HCT116 (cell line): Measurements from ENCODE around the gene IYD.

Experiments used
- CTCF ChIP-seq, 3 experiments: fragments of 200-600 bp in 1 of 3; sonication (generic) in 1 of 3; IDR thresholded peaks in 2 of 3; conservative IDR thresholded peaks in 1 of 3; 2 replicates each; pipeline ENCODE4 v1.5.1; 2012 to 2017; ENCODE audit warnings: low read depth in 2 of 3, low read length in 2 of 3, antibody characterized with exemption in 1 of 3, borderline replicate concordance in 1 of 3, control low read depth in 1 of 3, mild to moderate bottlenecking in 1 of 3, mixed read lengths in 1 of 3, mixed run types in 1 of 3, moderate library complexity in 1 of 3; ENCODE audit not compliant: insufficient read depth in 1 of 3
- ELF1 ChIP-seq: IDR thresholded peaks from 2 replicates; pipeline ENCODE4 v1.6.1; 2012; ENCODE audit warnings: low read depth, borderline replicate concordance
- EZH2 ChIP-seq: fragments of 200-600 bp; sonication (generic); IDR thresholded peaks from 2 replicates; pipeline ENCODE4 v1.6.1; 2017; ENCODE audit warnings: antibody characterized with exemption, mixed run types
- EZH2phosphoT487 ChIP-seq: fragments of 200-600 bp; IDR thresholded peaks from 2 replicates; pipeline ENCODE4 v1.6.1; 2018; ENCODE audit warnings: antibody characterized with exemption, borderline replicate concordance
- FOSL1 ChIP-seq: IDR thresholded peaks from 2 replicates; pipeline ENCODE4 v1.6.1; 2012; ENCODE audit warnings: low read depth
- POLR2A ChIP-seq: IDR thresholded peaks from 2 replicates; pipeline ENCODE4 v1.7.0; 2011; ENCODE audit warnings: borderline replicate concordance; ENCODE audit not compliant: insufficient read depth, insufficient read length; ENCODE audit errors: extremely low read depth
- POLR2AphosphoS5 ChIP-seq: IDR thresholded peaks from 2 replicates; pipeline ENCODE4 v1.6.1; 2011; ENCODE audit warnings: mild to moderate bottlenecking, low read depth, low read length, moderate library complexity
- SRF ChIP-seq: IDR thresholded peaks from 2 replicates; pipeline ENCODE4 v1.6.1; 2012; ENCODE audit warnings: low read depth
- YY1 ChIP-seq: IDR thresholded peaks from 2 replicates; pipeline ENCODE4 v1.6.1; 2011; ENCODE audit warnings: low read length, low read depth, moderate library complexity, mild to moderate bottlenecking; ENCODE audit not compliant: insufficient replicate concordance; ENCODE audit errors: extremely low read depth
- ZFX ChIP-seq: fragments of 450-650 bp; IDR thresholded peaks from 2 replicates; pipeline ENCODE4 v1.6.1; 2017

GRCh38 chr6:150331344-150331743 is 37.5 kb upstream of the IYD start:
- TF ChIP-seq EZH2phosphoT487 (no peak), SRF (no peak), CTCF (IDR thresholded peaks at IDR 0.05 in 2 of 3, conservative IDR thresholded peaks at IDR 0.05 in 1 of 3; ENCODE audit: borderline replicate concordance in 1 of 3, insufficient read depth in 1 of 3, low read depth in 2 of 3, low read length in 2 of 3) (no peak), YY1 (no peak), POLR2AphosphoS5 (no peak), POLR2A (no peak), FOSL1 (no peak), EZH2 (no peak), ZFX (no peak), ELF1 (no peak)
